Thyroid gland (tissue), 4 donors: Measurements from ENCODE around the gene COL7A1. TPM values are rescaled to one million over a fixed set of nuclear protein-coding genes. Genes with fewer than 3 reads are reported as not detected.

ENCODE experiments used
- DNase-seq, 2 donors: peaks; one replicate each; pipeline ENCODE4 v3.0.0-alpha.2; 2019
- H3K27ac ChIP-seq, 3 donors: fragments of 200-600 bp; sonication (generic); 1 replicate in 2 of 3; 2 replicates in 1 of 3; pipeline ENCODE4 v1.5.1; 2016 to 2019; ENCODE audit warnings: mild to moderate bottlenecking in 1 of 3, moderate library complexity in 1 of 3
- H3K27me3 ChIP-seq: fragments of 200-600 bp; sonication (generic); one replicate; pipeline ENCODE4 v1.5.1; 2019
- H3K36me3 ChIP-seq, 2 donors: fragments of 200-600 bp; sonication (generic); one replicate each; pipeline ENCODE4 v1.5.1; 2016 to 2019
- H3K4me1 ChIP-seq, 2 donors: fragments of 200-600 bp; sonication (generic); one replicate each; pipeline ENCODE4 v1.5.1; 2017 to 2019
- H3K4me3 ChIP-seq, 3 donors: fragments of 200-600 bp; sonication (generic); replicated peaks in 1 of 3; 1 replicate in 2 of 3; 2 replicates in 1 of 3; pipeline ENCODE4 v1.5.1; 2016; ENCODE audit warnings: mild to moderate bottlenecking in 1 of 3
- H3K9me3 ChIP-seq: fragments of 200-600 bp; sonication (generic); one replicate; pipeline ENCODE4 v1.5.1; 2017
- POLR2A ChIP-seq, 2 donors: fragments of 450-650 bp; IDR thresholded peaks; one replicate each; pipeline ENCODE4 v1.6.1; 2017; ENCODE audit warnings: antibody characterized with exemption in 2 of 2, mild to moderate bottlenecking in 2 of 2, moderate library complexity in 1 of 2
- WGBS, 2 donors: methylation state at CpG; one replicate each; pipeline ENCODE4 v1.1.5; 2017; 5-methylcytosine and 5-hydroxymethylcytosine counted together
- intact Hi-C: fragments of 100-400 bp; cut with DNase I; formaldehyde crosslinking; loops from one replicate; pipeline ENCODE4 v1.15.1; 2023
- total RNA-seq, 4 donors: library from RNA; depleted of rRNA; stranded (reverse); fragments of >200 nt; gene quantifications; one replicate each; pipeline ENCODE4 v1.2.3, GENCODE V29; 2016
- TF ChIP-seq, protein P1 (sequence below), 6 experiments: fragments of 200-600 bp in 3 of 6; fragments of 450-650 bp in 3 of 6; sonication (generic) in 3 of 6; IDR thresholded peaks; one replicate each; pipeline ENCODE4 v1.5.1; 2016 to 2019; ENCODE audit warnings: antibody characterized with exemption in 6 of 6, mild to moderate bottlenecking in 2 of 6, inconsistent platforms in 1 of 6, moderate library complexity in 1 of 6

COL7A1 gene
- total RNA-seq, 4 donors from 2014 or later: 0.34 to 1.0 (median 0.80) TPM

GRCh38 chr3:48599077-48599501, 4.0 kb upstream of the COL7A1 start:
- Histone ChIP-seq H3K36me3 (peaks cover 54 to 65% of the 10 kb centered on the region in 2 donors), H3K9me3 (no peaks in the 10 kb centered on the region), H3K4me3 (no peak overlapping the region), H3K27me3 (no peaks in the 10 kb centered on the region), H3K4me1 (peaks cover 5 to 12% of the 10 kb centered on the region in 2 donors), H3K27ac (no peak overlapping the region)
- 82 to 100% methylated on average over 2 to 11 of the region's 11 CpGs for WGBS, 2 donors
- TF ChIP-seq, protein P1, sequence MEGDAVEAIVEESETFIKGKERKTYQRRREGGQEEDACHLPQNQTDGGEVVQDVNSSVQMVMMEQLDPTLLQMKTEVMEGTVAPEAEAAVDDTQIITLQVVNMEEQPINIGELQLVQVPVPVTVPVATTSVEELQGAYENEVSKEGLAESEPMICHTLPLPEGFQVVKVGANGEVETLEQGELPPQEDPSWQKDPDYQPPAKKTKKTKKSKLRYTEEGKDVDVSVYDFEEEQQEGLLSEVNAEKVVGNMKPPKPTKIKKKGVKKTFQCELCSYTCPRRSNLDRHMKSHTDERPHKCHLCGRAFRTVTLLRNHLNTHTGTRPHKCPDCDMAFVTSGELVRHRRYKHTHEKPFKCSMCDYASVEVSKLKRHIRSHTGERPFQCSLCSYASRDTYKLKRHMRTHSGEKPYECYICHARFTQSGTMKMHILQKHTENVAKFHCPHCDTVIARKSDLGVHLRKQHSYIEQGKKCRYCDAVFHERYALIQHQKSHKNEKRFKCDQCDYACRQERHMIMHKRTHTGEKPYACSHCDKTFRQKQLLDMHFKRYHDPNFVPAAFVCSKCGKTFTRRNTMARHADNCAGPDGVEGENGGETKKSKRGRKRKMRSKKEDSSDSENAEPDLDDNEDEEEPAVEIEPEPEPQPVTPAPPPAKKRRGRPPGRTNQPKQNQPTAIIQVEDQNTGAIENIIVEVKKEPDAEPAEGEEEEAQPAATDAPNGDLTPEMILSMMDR (IDR thresholded peaks at IDR 0.05): no peak
- TF ChIP-seq POLR2A (IDR thresholded peaks at IDR 0.05): no peak
- DNase-seq: no peak
- intact Hi-C loops: no loop called here

DNA sequence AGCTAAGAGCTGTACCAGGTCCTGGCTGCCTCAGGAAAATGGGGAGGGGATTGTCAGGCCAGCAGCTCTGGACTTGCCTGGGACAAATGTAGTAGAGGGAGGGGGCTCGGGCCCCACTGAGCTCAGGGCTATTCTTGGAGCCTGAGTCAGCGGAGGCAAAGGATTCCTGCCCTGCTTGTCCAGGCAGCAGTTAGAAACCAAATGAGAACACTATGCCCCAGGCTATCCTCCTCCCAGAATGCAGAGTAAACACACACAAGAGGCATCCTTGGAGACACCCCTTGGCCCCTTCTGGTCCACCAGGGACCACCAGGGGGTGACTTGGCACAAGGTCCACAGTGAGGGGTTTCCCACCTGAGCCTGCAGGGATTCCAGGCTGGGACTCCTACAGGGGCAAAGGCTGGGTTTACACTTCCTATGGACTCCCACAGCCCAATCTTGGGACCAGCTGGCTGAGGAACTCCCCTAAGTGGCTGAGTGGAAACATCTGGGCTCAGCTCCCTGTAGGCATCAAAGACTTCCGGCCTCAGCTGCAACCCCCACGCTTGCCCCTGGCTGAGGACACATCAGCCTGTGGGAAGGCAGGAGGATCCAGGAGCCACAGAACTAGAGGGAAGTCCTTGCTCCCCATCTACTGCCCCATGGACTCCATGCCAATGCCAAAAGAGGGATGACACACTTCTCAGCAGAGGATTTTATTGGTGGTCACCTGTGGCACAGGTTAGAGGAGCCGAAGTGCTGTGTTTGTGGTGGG, 3.4 kb upstream of the COL7A1 start:
- Histone ChIP-seq H3K4me1 (peaks cover 5 to 12% of the 10 kb centered on the region in 2 donors), H3K27ac (no peak overlapping the region), H3K27me3 (no peaks in the 10 kb centered on the region), H3K36me3 (peaks cover 48 to 59% of the 10 kb centered on the region in 2 donors), H3K9me3 (no peaks in the 10 kb centered on the region), H3K4me3 (no peak overlapping the region)
- DNase-seq: no peak
- TF ChIP-seq, protein P1 (IDR thresholded peaks at IDR 0.05): no peak
- no peak for TF ChIP-seq POLR2A (IDR thresholded peaks at IDR 0.05)
- whole genome bisulfite sequencing, 2 donors: 78 to 90% methylated on average over 2 to 5 of the region's 5 CpGs
- intact Hi-C loops: no loop called here

- WGBS, 2 donors: 76 to 85% methylated on average over 4 to 6 of the region's 6 CpGs
- Histone ChIP-seq H3K4me3 (no peak overlapping the region), H3K9me3 (no peaks in the 10 kb centered on the region), H3K27ac (no peak overlapping the region), H3K27me3 (no peaks in the 10 kb centered on the region), H3K4me1 (peaks cover 5 to 12% of the 10 kb centered on the region in 2 donors), H3K36me3 (peaks cover 38 to 48% of the 10 kb centered on the region in 2 donors)
- no peak for DNase-seq
- intact Hi-C loops: no loop called here
- TF ChIP-seq, protein P1 (IDR thresholded peaks at IDR 0.05): no peak
- no peak for TF ChIP-seq POLR2A (IDR thresholded peaks at IDR 0.05)
Measured at GRCh38 chr3:48597408-48597800, 2.3 kb upstream of the COL7A1 start.

DNA sequence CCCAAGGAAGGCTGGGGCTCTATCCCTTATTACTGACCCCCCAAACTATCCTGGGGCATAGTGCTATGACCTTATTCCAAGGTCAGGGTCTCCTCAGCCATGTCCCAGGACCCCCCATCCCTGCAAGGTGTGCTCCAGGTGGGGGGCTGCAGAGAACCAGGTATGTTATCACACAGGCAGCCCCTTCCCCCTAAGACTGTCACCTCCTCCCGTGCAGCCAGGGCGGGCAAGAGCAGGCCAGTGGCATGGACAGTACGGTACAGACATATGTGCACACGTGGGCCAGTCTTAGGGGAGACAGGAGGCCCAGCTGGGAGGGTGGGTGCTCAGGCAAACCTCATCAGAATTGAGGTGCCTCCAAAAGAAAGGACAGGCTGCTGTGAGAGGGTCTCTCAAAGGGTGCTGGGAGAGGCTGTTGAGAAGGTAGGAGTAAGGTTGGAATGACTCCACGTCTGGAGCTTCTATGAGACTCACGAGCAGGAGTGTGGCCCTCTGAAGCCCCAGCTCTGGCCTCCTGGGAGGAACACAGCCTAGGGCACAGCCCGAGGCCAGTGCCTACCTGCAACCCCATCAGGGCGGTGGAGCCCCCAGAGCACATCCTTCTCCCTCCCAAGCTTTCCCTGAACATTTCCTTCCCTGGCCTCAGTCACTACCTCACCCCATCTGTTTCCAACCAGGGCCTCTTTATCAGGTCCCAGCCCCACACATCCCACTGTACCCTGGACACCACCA, 1.7 kb upstream of the COL7A1 start:
- H3K27ac ChIP-seq: no peak overlapping the region
- WGBS, 2 donors: 65 to 84% methylated on average over 7 to 8 of the region's 8 CpGs

More for the DNA sequence above, 1.7 kb upstream of the COL7A1 start:
- Histone ChIP-seq H3K4me1 (peaks cover 5 to 12% of the 10 kb centered on the region in 2 donors), H3K36me3 (peaks cover 37 to 42% of the 10 kb centered on the region in 2 donors), H3K27me3 (no peaks in the 10 kb centered on the region), H3K9me3 (no peaks in the 10 kb centered on the region), H3K4me3 (no peak overlapping the region)
- DNase-seq: no peak
- intact Hi-C loops: no loop called here
- TF ChIP-seq, protein P1 (IDR thresholded peaks at IDR 0.05): no peak
- TF ChIP-seq POLR2A (IDR thresholded peaks at IDR 0.05): no peak
